Endodermal cell (in vitro differentiated cells): Measurements from ENCODE around the gene FUT4. TPM values are rescaled to one million over a fixed set of nuclear protein-coding genes. Genes with fewer than 3 reads are reported as not detected.

Source experiments
- DNase-seq: peaks from one replicate; pipeline ENCODE4 v3.0.0-alpha.2; 2017
- H3K27ac ChIP-seq: 2 replicates; pipeline ENCODE4 v1.5.1; 2013; ENCODE audit warnings: mild to moderate bottlenecking, low read depth, low read length, moderate library complexity
- H3K27me3 ChIP-seq: 2 replicates; pipeline ENCODE4 v1.6.1; 2013; ENCODE audit warnings: mild to moderate bottlenecking, low read length, moderate library complexity; ENCODE audit not compliant: insufficient read depth, control insufficient read depth, poor library complexity, severe bottlenecking
- H3K36me3 ChIP-seq: 2 replicates; pipeline ENCODE4 v1.7.0; 2013; ENCODE audit warnings: mild to moderate bottlenecking, low read length, moderate library complexity; ENCODE audit not compliant: control insufficient read depth, insufficient read depth
- H3K4me1 ChIP-seq: one replicate; pipeline ENCODE4 v1.7.0; 2013; ENCODE audit warnings: low read length; ENCODE audit not compliant: control insufficient read depth, insufficient read depth
- H3K4me3 ChIP-seq: 2 replicates; pipeline ENCODE4 v1.5.1; 2013; ENCODE audit warnings: mild to moderate bottlenecking, low read length, moderate library complexity
- H3K9ac ChIP-seq: 2 replicates; pipeline ENCODE4 v1.6.1; 2013; ENCODE audit warnings: mild to moderate bottlenecking, low read length, moderate library complexity; ENCODE audit not compliant: poor library complexity, severe bottlenecking; ENCODE audit errors: extremely low read depth
- H3K9me3 ChIP-seq: 2 replicates; pipeline ENCODE4 v1.6.1; 2013; ENCODE audit warnings: mild to moderate bottlenecking, low read length, moderate library complexity; ENCODE audit not compliant: control insufficient read depth
- H3K27ac Mint-ChIP-seq: 2 replicates; pipeline ENCODE4 v1.8.0; 2020; ENCODE audit warnings: mixed read lengths
- H3K27me3 Mint-ChIP-seq: 2 replicates; pipeline ENCODE4 v1.8.0; 2021; ENCODE audit warnings: mild to moderate bottlenecking, mixed read lengths; ENCODE audit not compliant: insufficient read depth
- H3K36me3 Mint-ChIP-seq: 2 replicates; pipeline ENCODE4 v1.8.0; 2020; ENCODE audit warnings: low read depth, mixed read lengths
- H3K4me1 Mint-ChIP-seq: 2 replicates; pipeline ENCODE4 v1.8.0; 2020; ENCODE audit warnings: mixed read lengths
- H3K4me3 Mint-ChIP-seq: 2 replicates; pipeline ENCODE4 v1.8.0; 2020; ENCODE audit warnings: mild to moderate bottlenecking, moderate library complexity, mixed read lengths
- H3K9me3 Mint-ChIP-seq: 2 replicates; pipeline ENCODE4 v1.8.0; 2020; ENCODE audit warnings: mild to moderate bottlenecking, mixed read lengths
- WGBS, 2 experiments: methylation state at CpG; one replicate each; pipeline versions ENCODE4 v1.1.5 to v1.1.7; 2013; ENCODE audit warnings: missing lambda C conversion rate in 2 of 2, mixed read lengths in 1 of 2; ENCODE audit not compliant: insufficient coverage in 1 of 2, insufficient read length in 1 of 2; 5-methylcytosine and 5-hydroxymethylcytosine counted together
- total RNA-seq, 2 donors: library from RNA; stranded (reverse); fragmentation: NEBNext Ultra II Directional in 1 of 2; extraction: Animal tissue kit (Norgen Biotek cat#: 25700) in 1 of 2; gene quantifications; 2 replicates in 1 of 2; 3 replicates in 1 of 2; pipeline ENCODE4 v1.2.1, GENCODE V29; 2021
- TF ChIP-seq, protein P1 (sequence below): fragments of 200-600 bp; sonication (generic); conservative IDR thresholded peaks from 2 replicates; pipeline ENCODE4 v1.5.0; 2021; ENCODE audit warnings: antibody characterized with exemption, mild to moderate bottlenecking

Gene FUT4
- total RNA-seq, 2 donors from 2014 or later = 2.8 to 5.4 TPM

DNA sequence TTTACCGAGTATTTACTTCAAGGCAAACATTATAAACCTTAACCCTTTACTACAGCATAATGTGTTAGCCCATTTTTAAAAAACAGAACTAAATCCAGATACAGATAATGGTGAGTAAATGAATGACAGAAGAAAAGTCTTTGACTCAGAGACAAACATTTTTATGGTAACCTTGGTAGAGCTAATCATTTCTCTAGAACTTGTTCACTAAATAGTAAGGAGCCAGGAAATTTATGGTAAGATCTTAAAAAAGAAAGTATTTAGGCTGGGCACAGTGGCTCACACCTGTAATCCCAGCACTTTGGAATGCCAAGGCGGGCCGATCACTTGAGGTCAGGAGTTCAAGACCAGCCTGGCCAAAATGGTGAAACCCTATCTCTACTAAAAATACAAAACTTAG is 11.5 kb upstream of the FUT4 start:
- Histone ChIP-seq H3K4me1 (no peaks in the 10 kb centered on the region), H3K9me3 (no peaks in the 10 kb centered on the region), H3K27ac (no peak overlapping the region), H3K4me3 (no peak overlapping the region), H3K9ac (no peak overlapping the region), H3K27me3 (peaks cover 8% of the 10 kb centered on the region), H3K36me3 (no peaks in the 10 kb centered on the region)
- H3K9me3 Mint-ChIP-seq = no peaks in the 10 kb centered on the region
- no peaks in the 10 kb centered on the region for H3K36me3 Mint-ChIP-seq
- no peak overlapping the region for H3K4me3 Mint-ChIP-seq
- WGBS, 2 experiments = 98 to 100% methylated on average over 1 to 2 of the region's 3 CpGs
- TF ChIP-seq, protein P1, sequence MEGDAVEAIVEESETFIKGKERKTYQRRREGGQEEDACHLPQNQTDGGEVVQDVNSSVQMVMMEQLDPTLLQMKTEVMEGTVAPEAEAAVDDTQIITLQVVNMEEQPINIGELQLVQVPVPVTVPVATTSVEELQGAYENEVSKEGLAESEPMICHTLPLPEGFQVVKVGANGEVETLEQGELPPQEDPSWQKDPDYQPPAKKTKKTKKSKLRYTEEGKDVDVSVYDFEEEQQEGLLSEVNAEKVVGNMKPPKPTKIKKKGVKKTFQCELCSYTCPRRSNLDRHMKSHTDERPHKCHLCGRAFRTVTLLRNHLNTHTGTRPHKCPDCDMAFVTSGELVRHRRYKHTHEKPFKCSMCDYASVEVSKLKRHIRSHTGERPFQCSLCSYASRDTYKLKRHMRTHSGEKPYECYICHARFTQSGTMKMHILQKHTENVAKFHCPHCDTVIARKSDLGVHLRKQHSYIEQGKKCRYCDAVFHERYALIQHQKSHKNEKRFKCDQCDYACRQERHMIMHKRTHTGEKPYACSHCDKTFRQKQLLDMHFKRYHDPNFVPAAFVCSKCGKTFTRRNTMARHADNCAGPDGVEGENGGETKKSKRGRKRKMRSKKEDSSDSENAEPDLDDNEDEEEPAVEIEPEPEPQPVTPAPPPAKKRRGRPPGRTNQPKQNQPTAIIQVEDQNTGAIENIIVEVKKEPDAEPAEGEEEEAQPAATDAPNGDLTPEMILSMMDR = no peak
- H3K27me3 Mint-ChIP-seq = peaks cover 20% of the 10 kb centered on the region
- no peak overlapping the region for H3K27ac Mint-ChIP-seq
- no peaks in the 10 kb centered on the region for H3K4me1 Mint-ChIP-seq
- no peak for DNase-seq

DNA sequence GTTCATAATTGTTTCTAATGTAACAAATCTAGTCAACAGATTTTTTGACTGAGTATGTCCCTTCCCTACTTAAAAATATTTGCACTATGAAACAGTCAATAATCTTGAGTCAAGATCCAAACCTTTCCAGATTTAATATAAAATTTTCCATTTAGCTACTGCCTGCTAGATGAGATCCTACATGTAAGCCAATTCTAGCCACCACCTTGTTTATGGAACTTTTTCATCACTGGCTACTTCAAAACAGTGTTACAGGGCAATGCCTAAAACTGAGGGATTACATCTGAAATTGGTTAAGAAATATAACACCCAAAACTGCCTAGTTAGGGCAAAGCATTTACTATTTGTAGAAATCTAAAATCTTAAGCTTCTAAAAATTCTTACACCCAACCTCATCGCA is 10.5 kb upstream of the FUT4 start:
- Mint-ChIP-seq H3K4me1 (no peaks in the 10 kb centered on the region), H3K27ac (no peak overlapping the region), H3K36me3 (no peaks in the 10 kb centered on the region), H3K4me3 (no peak overlapping the region), H3K27me3 (peaks cover 13% of the 10 kb centered on the region), H3K9me3 (no peaks in the 10 kb centered on the region)
- H3K27me3 ChIP-seq = peaks cover 4% of the 10 kb centered on the region
- TF ChIP-seq, protein P1 = no peak
- H3K36me3 ChIP-seq = no peaks in the 10 kb centered on the region
- H3K27ac ChIP-seq = no peak overlapping the region
- no peaks in the 10 kb centered on the region for H3K4me1 ChIP-seq
- no peak overlapping the region for H3K4me3 ChIP-seq
- H3K9ac ChIP-seq = no peak overlapping the region
- no peaks in the 10 kb centered on the region for H3K9me3 ChIP-seq
- WGBS, 2 experiments = 100% methylated on average over 1 of the region's 1 CpG; no CpG with 5 or more reads in 1 of the 2 experiments
- DNase-seq = no peak

DNA sequence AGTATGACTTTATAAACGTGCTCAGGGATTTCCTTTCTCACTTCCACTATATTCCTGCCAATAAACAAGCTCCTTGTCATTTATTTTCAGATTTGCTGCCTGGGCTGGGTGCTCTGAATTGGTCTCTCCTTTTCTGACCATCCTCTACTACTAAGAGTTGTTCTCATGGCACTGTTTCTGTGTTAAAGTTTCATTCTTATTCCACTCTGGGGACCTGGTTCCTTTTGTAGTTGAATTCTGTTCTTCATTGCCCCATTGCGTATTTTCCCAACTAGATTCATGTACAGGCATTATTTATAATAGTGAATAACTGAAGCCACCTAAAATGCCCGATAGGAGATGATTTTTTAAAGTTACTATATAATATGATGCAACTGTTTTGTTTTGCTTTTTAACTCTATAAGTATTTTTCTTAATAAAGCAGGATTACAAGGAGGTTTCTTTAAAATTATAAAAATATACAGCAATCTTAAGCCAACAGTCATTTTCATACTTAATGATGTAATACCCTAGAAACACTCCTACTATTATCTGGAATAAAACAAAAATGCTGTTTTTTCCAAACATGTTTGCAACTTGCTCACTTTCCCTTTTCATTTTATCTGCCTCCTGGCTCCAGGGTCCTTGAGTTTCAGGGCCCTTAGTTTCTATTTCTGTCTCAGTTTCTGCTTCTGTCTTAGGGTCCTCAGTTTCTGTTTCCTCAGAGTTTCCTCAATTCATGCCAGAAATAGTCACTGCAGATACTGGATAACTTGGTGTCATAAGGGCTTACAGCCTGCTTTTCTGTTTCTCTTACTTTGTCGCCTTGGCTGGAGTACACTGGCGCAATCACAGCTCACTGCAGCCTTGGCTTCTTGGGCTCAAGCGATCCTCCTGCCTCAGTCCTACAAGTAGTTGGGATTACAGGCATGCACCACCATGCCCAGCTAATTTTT is 9.8 kb upstream of the FUT4 start:
- TF ChIP-seq, protein P1 = no peak
- Mint-ChIP-seq H3K4me1 (no peaks in the 10 kb centered on the region), H3K4me3 (no peak overlapping the region), H3K9me3 (no peaks in the 10 kb centered on the region), H3K36me3 (no peaks in the 10 kb centered on the region), H3K27me3 (peaks cover 9% of the 10 kb centered on the region), H3K27ac (no peak overlapping the region)
- H3K9ac ChIP-seq = no peak overlapping the region
- no peaks in the 10 kb centered on the region for H3K4me1 ChIP-seq
- no peaks in the 10 kb centered on the region for H3K9me3 ChIP-seq
- 90% methylated on average over 3 to 6 of the region's 6 CpGs for WGBS, 2 experiments
- no peaks in the 10 kb centered on the region for H3K36me3 ChIP-seq
- DNase-seq = no peak
- no peaks in the 10 kb centered on the region for H3K27me3 ChIP-seq
- H3K27ac ChIP-seq = no peak overlapping the region
- no peak overlapping the region for H3K4me3 ChIP-seq
